ENCODE data around the gene TTC6.

Gene TTC6

DNA sequence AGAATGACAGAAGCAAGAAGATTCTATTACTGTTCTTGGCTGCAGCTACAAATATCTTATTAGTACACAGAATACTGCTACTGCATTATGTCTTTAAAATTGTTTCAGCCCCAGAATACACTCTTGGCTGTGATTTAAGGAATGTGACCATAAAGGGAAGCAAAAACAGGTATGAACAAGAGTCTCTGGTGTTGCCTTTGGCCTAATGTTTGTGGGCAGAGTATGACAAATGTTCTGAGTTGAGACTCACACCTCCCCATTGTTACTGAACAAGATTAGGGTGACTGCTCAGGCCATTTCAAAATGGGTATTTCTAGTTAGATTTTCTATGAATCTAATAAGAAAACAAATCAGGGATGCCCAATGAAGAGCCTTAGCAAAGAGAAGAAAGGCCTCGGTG is 28.5 kb downstream of the TTC6 start:
- DNase-seq (ENCODE audit: low spot score) = no peak

DNA sequence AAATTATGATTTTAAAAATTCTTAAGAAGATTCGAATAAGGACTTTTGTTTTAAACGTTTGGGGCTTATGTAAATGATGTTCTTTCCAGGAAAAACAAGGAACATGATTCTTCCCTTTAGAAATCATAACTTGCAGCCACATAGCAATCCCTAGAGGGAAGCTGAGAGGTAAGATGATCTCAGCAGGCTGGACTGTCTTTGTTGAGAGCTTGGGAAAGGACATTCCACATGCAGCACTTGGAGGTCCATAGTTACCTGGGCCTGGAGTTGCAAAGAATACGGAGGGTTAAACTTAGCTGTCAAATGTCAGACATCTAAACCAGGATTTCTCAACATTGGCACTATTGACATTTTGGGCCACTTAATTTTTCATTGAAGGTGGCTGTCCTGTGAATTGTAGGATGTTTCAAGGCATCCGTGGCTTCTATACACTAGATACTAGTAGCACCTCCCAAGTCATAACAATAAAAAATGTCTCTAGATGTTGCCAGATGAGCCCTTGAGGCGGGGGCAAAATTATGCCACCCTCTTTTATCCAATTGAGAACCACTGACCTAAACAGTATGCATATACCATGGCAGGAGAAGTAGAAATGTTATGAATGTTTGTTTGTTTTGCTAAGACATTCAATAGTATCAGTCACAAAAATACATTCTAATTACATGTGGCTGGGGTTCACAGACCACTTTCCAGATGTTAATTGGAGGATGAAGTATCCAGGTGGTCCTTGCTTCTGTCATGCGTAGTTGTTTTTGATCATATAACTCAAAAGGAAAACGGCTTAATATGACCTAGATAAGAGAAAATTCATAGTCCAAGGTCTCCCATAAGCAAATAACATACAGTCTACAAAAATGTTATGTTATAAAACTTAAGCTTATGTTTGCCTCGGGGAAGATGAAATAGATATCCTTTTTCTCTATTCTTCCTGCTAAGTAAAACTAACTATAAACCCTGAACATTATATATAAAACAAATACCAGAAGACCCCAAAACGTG is 30.5 kb downstream of the TTC6 start:
- DNase-seq (ENCODE audit: low spot score) = no peak

DNA sequence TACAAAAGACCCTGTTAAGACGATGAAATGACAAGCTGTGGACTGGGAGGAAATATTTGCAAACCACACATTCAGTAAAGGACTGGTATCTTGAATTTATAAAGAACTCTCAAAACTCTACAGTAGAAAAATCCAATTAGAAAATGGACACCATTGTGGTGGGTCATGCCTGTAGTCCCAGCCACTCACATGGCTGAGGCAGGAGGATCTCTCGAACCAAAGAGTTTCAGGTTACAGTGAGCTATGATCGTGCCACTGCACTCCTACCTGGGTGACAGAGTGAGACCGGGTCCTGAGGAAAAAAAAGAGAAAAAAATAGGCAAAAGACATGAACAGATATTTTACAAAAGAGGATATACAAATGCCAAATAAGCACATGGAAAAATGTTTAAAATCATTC is 41.9 kb downstream of the TTC6 start:
- no peak for DNase-seq (ENCODE audit: low spot score)

DNA sequence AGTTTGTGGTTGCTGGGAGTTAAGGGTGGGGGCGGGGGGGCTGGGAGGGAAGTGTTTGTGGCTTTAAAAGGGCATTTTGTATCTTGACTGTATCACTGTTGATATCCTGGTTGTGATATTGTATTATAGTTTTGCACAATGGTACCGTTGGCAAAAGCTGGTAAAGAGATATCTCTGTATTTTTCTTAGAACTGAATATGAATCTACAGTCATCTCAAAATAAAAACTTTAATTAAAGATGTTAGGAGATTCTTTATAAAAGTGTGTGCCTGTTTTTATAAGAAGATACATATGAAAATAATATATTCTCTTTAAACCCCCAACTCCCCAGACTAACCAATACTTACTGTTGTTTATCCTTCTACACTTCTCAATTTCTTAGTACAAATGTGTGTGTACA is 43.2 kb downstream of the TTC6 start:
- no peak for DNase-seq (ENCODE audit: low spot score)

GRCh38 chr14:37641117-37641516 is 45.7 kb downstream of the TTC6 start:
- no peak for DNase-seq (ENCODE audit: low spot score)

GRCh38 chr14:37642125-37642524 is 46.7 kb downstream of the TTC6 start:
- DNase-seq (ENCODE audit: low spot score) = no peak

DNA sequence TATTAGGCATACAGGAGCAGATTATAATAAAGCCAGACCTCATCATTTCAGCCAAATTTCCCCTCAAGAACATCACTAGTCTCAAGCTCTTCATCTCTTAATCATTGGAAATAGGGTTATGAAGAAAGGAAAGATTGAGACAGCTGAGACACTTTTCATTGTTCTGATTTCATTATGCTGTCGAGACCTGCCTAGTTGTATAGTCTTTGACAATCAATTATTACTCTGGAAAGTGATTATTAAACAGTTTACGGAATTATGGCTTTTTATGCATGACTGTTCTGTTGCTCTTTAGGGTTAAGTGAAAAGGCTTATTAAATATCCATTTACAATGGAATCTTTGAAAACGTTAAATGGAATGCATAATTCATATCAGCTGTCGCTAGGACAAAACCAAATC is 48.3 kb downstream of the TTC6 start:
- no peak for DNase-seq (ENCODE audit: low spot score)

Data from SW480 (cell line).